WTC11 (cell line): ENCODE data around the gene DBH. TPM values are rescaled to one million over a fixed set of nuclear protein-coding genes. Genes with fewer than 3 reads are reported as not detected.

ENCODE experiments used
- ATAC-seq: fragments of 200-7000 bp; cut with Tn5 transposase; 2 replicates; pipeline ENCODE4 v1.10.0; 2021; ENCODE audit warnings: mild to moderate bottlenecking, moderate library complexity
- CTCF ChIA-PET: fragments of 300-600 bp; sonication (Branson Sonifier 250); formaldehyde crosslinking; loops from one replicate; lab custom pipeline; 2021; ENCODE audit warnings: antibody characterized with exemption; lab: Charles Lee
- POLR2A ChIA-PET: fragments of 350-600 bp; sonication (Branson Sonifier 250); formaldehyde crosslinking; loops from one replicate; lab custom pipeline; 2021; ENCODE audit warnings: antibody characterized with exemption; lab: Charles Lee
- DNase-seq: peaks from one replicate; pipeline ENCODE4 v3.0.0; 2021; ENCODE audit warnings: low spot score
- H3K27ac Mint-ChIP-seq: 2 replicates; pipeline ENCODE4 v1.8.0; 2021; ENCODE audit warnings: mixed read lengths
- H3K27me3 Mint-ChIP-seq: 2 replicates; pipeline ENCODE4 v1.8.0; 2021; ENCODE audit warnings: low read depth, mild to moderate bottlenecking, moderate library complexity, mixed read lengths
- H3K36me3 Mint-ChIP-seq: 2 replicates; pipeline ENCODE4 v1.8.0; 2021; ENCODE audit warnings: mixed read lengths
- H3K4me1 Mint-ChIP-seq: 2 replicates; pipeline ENCODE4 v1.8.0; 2022; ENCODE audit warnings: mixed read lengths
- H3K4me3 Mint-ChIP-seq: 2 replicates; pipeline ENCODE4 v1.8.0; 2021; ENCODE audit warnings: mild to moderate bottlenecking, moderate library complexity, mixed read lengths
- H3K9me3 Mint-ChIP-seq: 2 replicates; pipeline ENCODE4 v1.8.0; 2021; ENCODE audit warnings: mixed read lengths
- AR ChIP-seq: fragments of 250-450 bp; sonication (Bioruptor Pico); IDR thresholded peaks from 2 replicates; pipeline ENCODE4 v1.9.0; 2021; ENCODE audit warnings: mild to moderate bottlenecking
- ARID4B ChIP-seq: sonication (generic); formaldehyde crosslinking; IDR thresholded peaks from 2 replicates; pipeline ENCODE4 v1.8.0; 2023; ENCODE audit warnings: missing genetic modification reagents, mild to moderate bottlenecking, borderline replicate concordance
- ATF6 ChIP-seq: sonication (generic); formaldehyde crosslinking; IDR thresholded peaks from 2 replicates; pipeline ENCODE4 v1.8.1; 2023; ENCODE audit warnings: mild to moderate bottlenecking, missing genetic modification reagents
- FOXP1 ChIP-seq: sonication (generic); formaldehyde crosslinking; IDR thresholded peaks from 2 replicates; pipeline ENCODE4 v1.8.0; 2022; ENCODE audit warnings: missing genetic modification reagents, mild to moderate bottlenecking, moderate library complexity, borderline replicate concordance
- FOXP4 ChIP-seq: sonication (generic); formaldehyde crosslinking; IDR thresholded peaks from 2 replicates; pipeline ENCODE4 v1.8.0; 2022; ENCODE audit warnings: mild to moderate bottlenecking, missing genetic modification reagents
- OVOL2 ChIP-seq: fragments of 250-450 bp; sonication (Bioruptor Pico); IDR thresholded peaks from 2 replicates; pipeline ENCODE4 v1.9.0; 2021; ENCODE audit warnings: mild to moderate bottlenecking, borderline replicate concordance
- PREB ChIP-seq: sonication (generic); formaldehyde crosslinking; IDR thresholded peaks from 2 replicates; pipeline ENCODE4 v1.8.1; 2022; ENCODE audit warnings: mild to moderate bottlenecking, missing genetic modification reagents, moderate library complexity, borderline replicate concordance
- ZMAT4 ChIP-seq: fragments of 250-450 bp; sonication (Bioruptor Pico); IDR thresholded peaks from 2 replicates; pipeline ENCODE4 v1.9.0; 2021; ENCODE audit warnings: mild to moderate bottlenecking
- ZNF263 ChIP-seq: sonication (generic); formaldehyde crosslinking; IDR thresholded peaks from 2 replicates; pipeline ENCODE4 v1.8.1; 2022; ENCODE audit warnings: low read depth, mild to moderate bottlenecking, moderate library complexity, missing genetic modification reagents
- total RNA-seq: library from RNA; stranded (reverse); gene quantifications from 3 replicates; pipeline ENCODE4 v1.2.3, GENCODE V29; 2021

DBH gene
- total RNA-seq, 1 experiment from 2014 or later: 0.24 TPM

GRCh38 chr9:133636902-133637301, 739 bp downstream of the DBH start (continued):
- TF ChIP-seq ATF6 (no peak), ZNF263 (CRISPR knock-in tag) (no peak), AR (no peak), PREB (CRISPR knock-in tag) (no peak), FOXP4 (no peak)

GRCh38 chr9:133637451-133638055, 1.4 kb downstream of the DBH start:
- ATAC-seq (peak; percentile 52), DNase-seq (no peak)
- H3K27ac Mint-ChIP-seq: no peak overlapping the region; the same call in 1 of the 2 replicates
- POLR2A ChIA-PET: no interaction called here
- no peaks in the 10 kb centered on the region for H3K36me3 Mint-ChIP-seq
- peaks cover 37% of the 10 kb centered on the region for H3K4me1 Mint-ChIP-seq
- TF ChIP-seq FOXP1 (CRISPR knock-in tag) (0 out of 2 replicates have a peak, but pooled peaks have one; percentile 18), ARID4B (CRISPR knock-in tag) (no peak), FOXP4 (no peak), ZMAT4 (CRISPR knock-in tag) (no peak), OVOL2 (CRISPR knock-in tag) (no peak)
- TF ChIP-seq, all 79 proteins: peak for 1
- H3K27me3 Mint-ChIP-seq: no peaks in the 10 kb centered on the region
- CTCF ChIA-PET: interaction anchor here (0.8 to 1.6 kb wide), 5 partner anchors 27 to 109 kb away, joined by 3 to 7 read pairs (median 5); no protein-coding TSS in a partner anchor
- no peaks in the 10 kb centered on the region for H3K9me3 Mint-ChIP-seq
- H3K4me3 Mint-ChIP-seq: no peak overlapping the region
